WTC11 (cell line): ENCODE measurements around the gene VPS18. TPM values are rescaled to one million over a fixed set of nuclear protein-coding genes. Genes with fewer than 3 reads are reported as not detected.

Experiments used
- ATAC-seq: fragments of 200-7000 bp; cut with Tn5 transposase; 2 replicates; pipeline ENCODE4 v1.10.0; 2021; ENCODE audit warnings: mild to moderate bottlenecking, moderate library complexity
- CTCF ChIA-PET: fragments of 300-600 bp; sonication (Branson Sonifier 250); formaldehyde crosslinking; loops from one replicate; lab custom pipeline; 2021; ENCODE audit warnings: antibody characterized with exemption; lab: Charles Lee
- POLR2A ChIA-PET: fragments of 350-600 bp; sonication (Branson Sonifier 250); formaldehyde crosslinking; loops from one replicate; lab custom pipeline; 2021; ENCODE audit warnings: antibody characterized with exemption; lab: Charles Lee
- DNase-seq: peaks from one replicate; pipeline ENCODE4 v3.0.0; 2021; ENCODE audit warnings: low spot score
- H3K27ac Mint-ChIP-seq: 2 replicates; pipeline ENCODE4 v1.8.0; 2021; ENCODE audit warnings: mixed read lengths
- H3K27me3 Mint-ChIP-seq: 2 replicates; pipeline ENCODE4 v1.8.0; 2021; ENCODE audit warnings: low read depth, mild to moderate bottlenecking, moderate library complexity, mixed read lengths
- H3K36me3 Mint-ChIP-seq: 2 replicates; pipeline ENCODE4 v1.8.0; 2021; ENCODE audit warnings: mixed read lengths
- H3K4me1 Mint-ChIP-seq: 2 replicates; pipeline ENCODE4 v1.8.0; 2022; ENCODE audit warnings: mixed read lengths
- H3K4me3 Mint-ChIP-seq: 2 replicates; pipeline ENCODE4 v1.8.0; 2021; ENCODE audit warnings: mild to moderate bottlenecking, moderate library complexity, mixed read lengths
- H3K9me3 Mint-ChIP-seq: 2 replicates; pipeline ENCODE4 v1.8.0; 2021; ENCODE audit warnings: mixed read lengths
- ELF4 ChIP-seq: sonication (generic); formaldehyde crosslinking; IDR thresholded peaks from 2 replicates; pipeline ENCODE4 v1.8.1; 2022; ENCODE audit warnings: low read depth, mild to moderate bottlenecking, moderate library complexity, missing genetic modification reagents
- FOXK1 ChIP-seq: sonication (generic); formaldehyde crosslinking; IDR thresholded peaks from 2 replicates; pipeline ENCODE4 v1.8.0; 2022; ENCODE audit warnings: mild to moderate bottlenecking, moderate library complexity, missing genetic modification reagents
- HMGA2 ChIP-seq: fragments of 250-450 bp; sonication (Bioruptor Pico); IDR thresholded peaks from 2 replicates; pipeline ENCODE4 v1.4.0; 2021; ENCODE audit warnings: mild to moderate bottlenecking, moderate library complexity
- IRF1 ChIP-seq: sonication (generic); formaldehyde crosslinking; IDR thresholded peaks from 2 replicates; pipeline ENCODE4 v1.8.0; 2023; ENCODE audit warnings: missing genetic modification reagents
- JUN ChIP-seq: sonication (generic); formaldehyde crosslinking; IDR thresholded peaks from 2 replicates; pipeline ENCODE4 v1.8.0; 2023; ENCODE audit warnings: mild to moderate bottlenecking, missing genetic modification reagents
- MAX ChIP-seq: sonication (generic); formaldehyde crosslinking; IDR thresholded peaks from 2 replicates; pipeline ENCODE4 v1.8.0; 2022; ENCODE audit warnings: mild to moderate bottlenecking, missing genetic modification reagents
- NFATC4 ChIP-seq: fragments of 250-450 bp; sonication (Bioruptor Pico); IDR thresholded peaks from 2 replicates; pipeline ENCODE4 v1.9.0; 2021; ENCODE audit warnings: mild to moderate bottlenecking
- RORB ChIP-seq: fragments of 250-450 bp; sonication (Bioruptor Pico); IDR thresholded peaks from 2 replicates; pipeline ENCODE4 v1.9.0; 2021; ENCODE audit warnings: mild to moderate bottlenecking
- SMAD3 ChIP-seq: sonication (generic); formaldehyde crosslinking; IDR thresholded peaks from 2 replicates; pipeline ENCODE4 v1.8.0; 2022; ENCODE audit warnings: missing genetic modification reagents, mild to moderate bottlenecking, borderline replicate concordance
- SP1 ChIP-seq: sonication (generic); formaldehyde crosslinking; conservative IDR thresholded peaks from 2 replicates; pipeline ENCODE4 v1.8.1; 2022; ENCODE audit warnings: missing genetic modification reagents
- STAT6 ChIP-seq: sonication (generic); formaldehyde crosslinking; conservative IDR thresholded peaks from 2 replicates; pipeline ENCODE4 v1.8.1; 2023; ENCODE audit warnings: mild to moderate bottlenecking, low read depth, missing genetic modification reagents, moderate library complexity
- TEAD4 ChIP-seq: sonication (generic); formaldehyde crosslinking; IDR thresholded peaks from 2 replicates; pipeline ENCODE4 v1.8.0; 2022; ENCODE audit warnings: mild to moderate bottlenecking, missing genetic modification reagents
- USF1 ChIP-seq: sonication (generic); formaldehyde crosslinking; IDR thresholded peaks from 2 replicates; pipeline ENCODE4 v1.8.0; 2022; ENCODE audit warnings: mild to moderate bottlenecking, missing genetic modification reagents
- ZNF232 ChIP-seq: sonication (generic); formaldehyde crosslinking; IDR thresholded peaks from 2 replicates; pipeline ENCODE4 v1.8.0; 2022; ENCODE audit warnings: mild to moderate bottlenecking, missing genetic modification reagents
- ZNF263 ChIP-seq: sonication (generic); formaldehyde crosslinking; IDR thresholded peaks from 2 replicates; pipeline ENCODE4 v1.8.1; 2022; ENCODE audit warnings: low read depth, mild to moderate bottlenecking, moderate library complexity, missing genetic modification reagents
- ZNF317 ChIP-seq: sonication (generic); formaldehyde crosslinking; IDR thresholded peaks from 2 replicates; pipeline ENCODE4 v1.8.1; 2023; ENCODE audit warnings: low read depth, mild to moderate bottlenecking, moderate library complexity, missing genetic modification reagents, borderline replicate concordance
- total RNA-seq: library from RNA; stranded (reverse); gene quantifications from 3 replicates; pipeline ENCODE4 v1.2.3, GENCODE V29; 2021
- TF ChIP-seq, protein P1 (sequence below): fragments of 200-600 bp; IDR thresholded peaks from 2 replicates; pipeline ENCODE4 v1.8.0; 2022; ENCODE audit warnings: antibody characterized with exemption
- TF ChIP-seq, protein P2 (sequence below): fragments of 250-450 bp; sonication (Bioruptor Pico); conservative IDR thresholded peaks from 2 replicates; pipeline ENCODE4 v1.9.0; 2021; ENCODE audit warnings: mild to moderate bottlenecking
- TF ChIP-seq, protein P3 (sequence below): sonication (generic); formaldehyde crosslinking; IDR thresholded peaks from 2 replicates; pipeline ENCODE4 v1.8.0; 2022; ENCODE audit warnings: mild to moderate bottlenecking, missing genetic modification reagents
- TF ChIP-seq, protein P4 (sequence below): sonication (generic); formaldehyde crosslinking; conservative IDR thresholded peaks from 2 replicates; pipeline ENCODE4 v1.8.1; 2022; ENCODE audit warnings: mild to moderate bottlenecking, missing genetic modification reagents

Gene VPS18
- total RNA-seq, 1 experiment from 2014 or later = 27.3 TPM

DNA sequence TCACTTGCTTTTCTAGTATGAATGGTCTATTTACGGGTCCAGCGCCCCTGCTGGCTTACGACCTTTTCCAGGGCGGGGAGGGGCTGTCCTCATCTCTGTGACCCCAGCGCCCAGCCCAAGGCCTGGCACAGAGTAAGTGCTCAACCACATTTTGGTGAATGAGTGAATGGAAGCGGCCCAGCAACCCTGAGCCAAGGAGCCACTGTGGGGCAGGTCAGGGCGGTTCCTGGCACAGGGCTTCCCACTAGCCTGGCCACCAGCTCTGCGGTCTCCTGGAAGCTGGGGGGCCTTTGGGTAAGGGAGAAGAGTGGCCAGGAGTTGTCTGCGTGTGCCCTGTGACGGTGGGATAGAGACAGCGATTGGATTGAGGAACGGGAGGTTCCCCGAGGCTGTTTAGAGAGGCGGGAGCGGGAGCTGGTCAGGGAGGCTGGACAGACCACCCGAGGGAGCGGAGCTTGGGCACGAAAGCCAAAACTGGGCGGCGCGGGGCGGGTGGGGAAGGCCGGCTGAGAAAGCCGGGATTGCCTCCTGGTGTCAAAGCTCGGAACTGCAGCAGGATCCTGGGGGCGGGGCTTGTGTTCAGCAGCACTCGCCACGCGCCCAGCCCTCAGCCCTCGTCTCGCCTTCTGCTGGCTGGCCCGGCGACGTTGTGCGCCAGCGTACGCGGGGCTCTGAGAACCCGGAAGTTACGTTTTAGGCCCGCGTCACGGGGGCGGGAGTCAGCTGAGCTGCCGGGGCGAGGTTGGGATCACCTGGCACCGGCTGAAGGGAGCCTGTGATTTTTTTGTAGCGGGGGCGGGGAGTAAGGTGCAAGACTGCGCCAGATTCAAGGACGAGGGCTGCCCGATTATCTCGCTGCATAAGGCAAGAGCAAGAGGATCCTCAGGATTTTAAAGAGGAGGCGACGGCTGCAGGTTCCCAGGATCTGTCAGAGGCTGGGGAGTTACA, at the start of gene VPS18 (continued):
- TF ChIP-seq, protein P1, sequence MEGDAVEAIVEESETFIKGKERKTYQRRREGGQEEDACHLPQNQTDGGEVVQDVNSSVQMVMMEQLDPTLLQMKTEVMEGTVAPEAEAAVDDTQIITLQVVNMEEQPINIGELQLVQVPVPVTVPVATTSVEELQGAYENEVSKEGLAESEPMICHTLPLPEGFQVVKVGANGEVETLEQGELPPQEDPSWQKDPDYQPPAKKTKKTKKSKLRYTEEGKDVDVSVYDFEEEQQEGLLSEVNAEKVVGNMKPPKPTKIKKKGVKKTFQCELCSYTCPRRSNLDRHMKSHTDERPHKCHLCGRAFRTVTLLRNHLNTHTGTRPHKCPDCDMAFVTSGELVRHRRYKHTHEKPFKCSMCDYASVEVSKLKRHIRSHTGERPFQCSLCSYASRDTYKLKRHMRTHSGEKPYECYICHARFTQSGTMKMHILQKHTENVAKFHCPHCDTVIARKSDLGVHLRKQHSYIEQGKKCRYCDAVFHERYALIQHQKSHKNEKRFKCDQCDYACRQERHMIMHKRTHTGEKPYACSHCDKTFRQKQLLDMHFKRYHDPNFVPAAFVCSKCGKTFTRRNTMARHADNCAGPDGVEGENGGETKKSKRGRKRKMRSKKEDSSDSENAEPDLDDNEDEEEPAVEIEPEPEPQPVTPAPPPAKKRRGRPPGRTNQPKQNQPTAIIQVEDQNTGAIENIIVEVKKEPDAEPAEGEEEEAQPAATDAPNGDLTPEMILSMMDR = peak; percentile 96

- ChIA-PET CTCF (interaction anchor here (0.6 to 9.6 kb wide), 13 partner anchors 11 to 108 kb away, joined by 3 to 177 read pairs (median 8); partner anchors contain the start of genes CHAC1 and VPS18), POLR2A (interaction anchor here (0.8 to 2.6 kb wide), 10 partner anchors 13 to 108 kb away, joined by 3 to 15 read pairs (median 8); partner anchors contain the start of genes CHAC1, DNAJC17, GCHFR and RHOV)
- DNase-seq (peak; percentile 58), ATAC-seq (peak; percentile 14)
- H3K36me3 Mint-ChIP-seq = peaks cover 12% of the 10 kb centered on the region
- 0 out of 2 replicates have a peak, but pooled peaks have one; percentile 1 for TF ChIP-seq FOXK1 (CRISPR knock-in tag)
- TF ChIP-seq, protein P2, sequence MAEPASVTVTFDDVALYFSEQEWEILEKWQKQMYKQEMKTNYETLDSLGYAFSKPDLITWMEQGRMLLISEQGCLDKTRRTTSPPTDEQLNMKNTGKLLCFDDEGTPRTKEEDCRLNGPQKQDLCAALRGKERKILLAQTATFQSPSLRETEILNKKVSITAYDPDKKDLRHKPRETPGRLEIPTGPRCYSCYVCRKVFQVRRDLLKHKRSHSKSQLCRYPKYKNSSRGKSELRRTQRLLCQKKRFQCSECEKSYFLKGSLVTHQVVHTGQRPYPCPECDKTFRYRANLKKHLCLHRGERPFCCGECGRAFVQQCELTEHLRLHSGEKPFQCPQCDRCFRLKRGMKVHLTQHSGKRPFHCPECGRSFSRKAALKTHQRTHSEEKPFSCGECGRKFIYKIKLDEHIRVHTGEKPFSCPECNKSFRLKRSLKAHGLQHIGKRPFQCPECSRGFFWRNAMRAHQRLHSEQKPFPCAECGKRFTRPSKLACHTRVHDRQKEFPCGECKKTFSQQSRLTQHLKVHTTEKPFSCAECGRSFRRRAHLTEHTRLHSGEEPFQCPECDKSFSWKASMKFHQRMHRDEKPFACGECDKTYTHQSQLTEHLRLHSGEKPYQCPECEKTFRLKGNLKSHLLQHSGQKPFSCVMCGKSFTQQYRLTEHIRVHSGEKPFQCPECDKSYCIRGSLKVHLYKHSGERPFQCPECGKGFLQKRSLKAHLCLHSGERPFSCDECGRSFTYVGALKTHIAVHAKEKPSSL (CRISPR knock-in tag) = no peak
- TF ChIP-seq, protein P3, sequence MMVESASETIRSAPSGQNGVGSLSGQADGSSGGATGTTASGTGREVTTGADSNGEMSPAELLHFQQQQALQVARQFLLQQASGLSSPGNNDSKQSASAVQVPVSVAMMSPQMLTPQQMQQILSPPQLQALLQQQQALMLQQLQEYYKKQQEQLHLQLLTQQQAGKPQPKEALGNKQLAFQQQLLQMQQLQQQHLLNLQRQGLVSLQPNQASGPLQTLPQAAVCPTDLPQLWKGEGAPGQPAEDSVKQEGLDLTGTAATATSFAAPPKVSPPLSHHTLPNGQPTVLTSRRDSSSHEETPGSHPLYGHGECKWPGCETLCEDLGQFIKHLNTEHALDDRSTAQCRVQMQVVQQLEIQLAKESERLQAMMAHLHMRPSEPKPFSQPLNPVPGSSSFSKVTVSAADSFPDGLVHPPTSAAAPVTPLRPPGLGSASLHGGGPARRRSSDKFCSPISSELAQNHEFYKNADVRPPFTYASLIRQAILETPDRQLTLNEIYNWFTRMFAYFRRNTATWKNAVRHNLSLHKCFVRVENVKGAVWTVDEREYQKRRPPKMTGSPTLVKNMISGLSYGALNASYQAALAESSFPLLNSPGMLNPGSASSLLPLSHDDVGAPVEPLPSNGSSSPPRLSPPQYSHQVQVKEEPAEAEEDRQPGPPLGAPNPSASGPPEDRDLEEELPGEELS (CRISPR knock-in tag) = 0 out of 2 replicates have a peak, but pooled peaks have one; percentile 7
- no peak for TF ChIP-seq SMAD3 (CRISPR knock-in tag)
- no peak for TF ChIP-seq SP1
- H3K4me1 Mint-ChIP-seq = peaks cover 41% of the 10 kb centered on the region
- no peaks in the 10 kb centered on the region for H3K9me3 Mint-ChIP-seq
- H3K27ac Mint-ChIP-seq = peak overlapping the region; percentile 94
- H3K4me3 Mint-ChIP-seq = peak overlapping the region; percentile 93
- no peaks in the 10 kb centered on the region; the same call in 1 of the 2 replicates for H3K27me3 Mint-ChIP-seq
Observed at GRCh38 chr15:40844696-40845030, 49.6 kb upstream of the VPS18 start.

- ChIA-PET CTCF (interaction anchor here (0.6 to 9.6 kb wide), 8 partner anchors 13 to 98 kb away, joined by 3 to 177 read pairs (median 14); partner anchors contain the start of gene VPS18), POLR2A (interaction anchor here (0.8 to 2.6 kb wide), 6 partner anchors 12 to 49 kb away, joined by 3 to 15 read pairs (median 10); partner anchors contain the start of genes DNAJC17, RHOV, VPS18 and ZFYVE19)
- peak overlapping the region; percentile 93 for H3K4me3 Mint-ChIP-seq
- H3K9me3 Mint-ChIP-seq = no peaks in the 10 kb centered on the region
- no peak for ATAC-seq
- peaks cover 12% of the 10 kb centered on the region for H3K36me3 Mint-ChIP-seq
- no peaks in the 10 kb centered on the region; the same call in 1 of the 2 replicates for H3K27me3 Mint-ChIP-seq
- no peak for DNase-seq
- H3K27ac Mint-ChIP-seq = peak overlapping the region; percentile 94
- H3K4me1 Mint-ChIP-seq = peaks cover 41% of the 10 kb centered on the region
- TF ChIP-seq STAT6 = no peak
- no peak for TF ChIP-seq ZNF317 (CRISPR knock-in tag)
- no peak for TF ChIP-seq MAX
- no peak for TF ChIP-seq IRF1 (CRISPR knock-in tag)
- TF ChIP-seq ZNF232 (CRISPR knock-in tag) = no peak
- no peak for TF ChIP-seq USF1 (CRISPR knock-in tag)
- TF ChIP-seq, protein P4, sequence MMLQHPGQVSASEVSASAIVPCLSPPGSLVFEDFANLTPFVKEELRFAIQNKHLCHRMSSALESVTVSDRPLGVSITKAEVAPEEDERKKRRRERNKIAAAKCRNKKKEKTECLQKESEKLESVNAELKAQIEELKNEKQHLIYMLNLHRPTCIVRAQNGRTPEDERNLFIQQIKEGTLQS (CRISPR knock-in tag) = no peak
- TF ChIP-seq RORB (CRISPR knock-in tag) = no peak
- TF ChIP-seq TEAD4 (CRISPR knock-in tag) = no peak
- TF ChIP-seq JUN (CRISPR knock-in tag) = no peak
- TF ChIP-seq NFATC4 (CRISPR knock-in tag) = no peak
- TF ChIP-seq SMAD3 (CRISPR knock-in tag) = no peak
- no peak for TF ChIP-seq ELF4 (CRISPR knock-in tag)
- no peak for TF ChIP-seq HMGA2 (CRISPR knock-in tag)
- TF ChIP-seq ZNF263 (CRISPR knock-in tag) = no peak
- TF ChIP-seq SP1 = no peak
Observed at GRCh38 chr15:40845036-40845435, 49.2 kb upstream of the VPS18 start.
